IMR-90 (cell line): ENCODE measurements around the gene SDC3. TPM values are rescaled to one million over a fixed set of nuclear protein-coding genes. Genes with fewer than 3 reads are reported as not detected.

Experiments
- ATAC-seq: fragments of 200-7000 bp; cut with Tn5 transposase; 2 replicates; pipeline ENCODE4 v1.9.1; 2020; ENCODE audit warnings: low read depth, mild to moderate bottlenecking, moderate library complexity
- BruUV-seq: library from RNA; stranded (reverse); fragments of 400-500 nt; replicated peaks from 2 replicates; lab custom pipeline; 2021; lab: Mats Ljungman, UMichigan
- CTCF ChIA-PET: fragments of 300-600 bp; formaldehyde crosslinking; extraction: SDS; loops from one replicate; lab custom pipeline; 2021; ENCODE audit warnings: antibody characterized with exemption; lab: Yijun Ruan, JAX
- POLR2A ChIA-PET: fragments of 300-600 bp; sonication (Branson Sonifier 250); formaldehyde crosslinking; loops from one replicate; lab custom pipeline; 2022; ENCODE audit warnings: antibody characterized with exemption; ENCODE audit not compliant: unreplicated experiment; lab: Charles Lee
- DNase-seq: peaks from one replicate; pipeline ENCODE4 v3.0.0; 2013
- H2AFZ ChIP-seq: replicated peaks from 2 replicates; pipeline ENCODE3; 2013; ENCODE audit warnings: low read length, mild to moderate bottlenecking; ENCODE audit not compliant: poor library complexity
- H2AK5ac ChIP-seq: 2 replicates; pipeline ENCODE4 v1.6.1; 2013; ENCODE audit warnings: low read depth, low read length, inconsistent platforms
- H2AK9ac ChIP-seq: replicated peaks from 2 replicates; pipeline ENCODE3; 2013; ENCODE audit warnings: mild to moderate bottlenecking, low read depth, low read length, moderate library complexity; ENCODE audit not compliant: poor library complexity
- H2BK120ac ChIP-seq: 2 replicates; pipeline ENCODE4 v1.6.1; 2013; ENCODE audit warnings: low read depth, low read length, inconsistent platforms
- H2BK15ac ChIP-seq: 3 replicates; pipeline ENCODE4 v1.6.1; 2013; ENCODE audit warnings: low read depth, low read length, inconsistent platforms
- H2BK20ac ChIP-seq: 2 replicates; pipeline ENCODE4 v1.6.1; 2013; ENCODE audit warnings: low read depth, mild to moderate bottlenecking, inconsistent platforms, low read length, moderate library complexity
- H2BK5ac ChIP-seq: 2 replicates; pipeline ENCODE4 v1.6.1; 2013; ENCODE audit warnings: mild to moderate bottlenecking, low read depth, low read length, inconsistent platforms; ENCODE audit not compliant: poor library complexity, severe bottlenecking
- H3K14ac ChIP-seq: replicated peaks from 2 replicates; pipeline ENCODE4 v1.6.1; 2013; ENCODE audit warnings: low read depth, low read length, inconsistent platforms
- H3K18ac ChIP-seq: 2 replicates; pipeline ENCODE4 v1.6.1; 2013; ENCODE audit warnings: low read depth, low read length, control low read depth
- H3K23ac ChIP-seq: 2 replicates; pipeline ENCODE4 v1.6.1; 2013; ENCODE audit warnings: low read depth, low read length, inconsistent platforms
- H3K27ac ChIP-seq: 2 replicates; pipeline ENCODE4 v1.5.1; 2013; ENCODE audit warnings: mild to moderate bottlenecking, control low read depth, low read length; ENCODE audit not compliant: insufficient read depth
- H3K27me3 ChIP-seq: 2 replicates; pipeline ENCODE4 v1.6.1; 2013; ENCODE audit warnings: low read length; ENCODE audit not compliant: control insufficient read depth, insufficient read depth
- H3K36me3 ChIP-seq: 2 replicates; pipeline ENCODE4 v1.6.1; 2013; ENCODE audit warnings: low read length, mixed read lengths; ENCODE audit not compliant: control insufficient read depth, insufficient read depth
- H3K4ac ChIP-seq: 2 replicates; pipeline ENCODE4 v1.6.1; 2013; ENCODE audit warnings: low read depth, low read length, inconsistent platforms
- H3K4me1 ChIP-seq: 2 replicates; pipeline ENCODE4 v1.6.1; 2013; ENCODE audit warnings: low read length, mixed read lengths; ENCODE audit not compliant: control insufficient read depth, insufficient read depth
- H3K4me2 ChIP-seq: 2 replicates; pipeline ENCODE4 v1.6.1; 2013; ENCODE audit warnings: low read depth, mild to moderate bottlenecking, control low read depth, low read length, moderate library complexity
- H3K4me3 ChIP-seq: 2 replicates; pipeline ENCODE4 v1.5.1; 2013; ENCODE audit warnings: low read depth, mild to moderate bottlenecking, control low read depth, low read length, moderate library complexity; ENCODE audit not compliant: insufficient read depth
- H3K56ac ChIP-seq: 2 replicates; pipeline ENCODE4 v1.6.1; 2013; ENCODE audit warnings: low read length, inconsistent platforms; ENCODE audit not compliant: insufficient read depth; ENCODE audit errors: extremely low read depth
- H3K79me1 ChIP-seq, 2 experiments: 2 replicates each; pipeline ENCODE4 v1.6.1; 2013; ENCODE audit warnings: low read length in 2 of 2, inconsistent platforms in 1 of 2, low read depth in 1 of 2
- H3K9ac ChIP-seq: 2 replicates; pipeline ENCODE4 v1.6.1; 2013; ENCODE audit warnings: low read depth, low read length, control low read depth
- H3K9me1 ChIP-seq: 2 replicates; pipeline ENCODE4 v1.6.1; 2013; ENCODE audit warnings: low read length, inconsistent platforms; ENCODE audit not compliant: insufficient read depth
- H3K9me3 ChIP-seq: 2 replicates; pipeline ENCODE4 v1.6.1; 2013; ENCODE audit warnings: low read length; ENCODE audit not compliant: control insufficient read depth, insufficient read depth
- H4K20me1 ChIP-seq: 2 replicates; pipeline ENCODE4 v1.6.1; 2013; ENCODE audit warnings: low read length, inconsistent platforms; ENCODE audit not compliant: insufficient read depth
- H4K5ac ChIP-seq: 2 replicates; pipeline ENCODE4 v1.6.1; 2013; ENCODE audit warnings: mild to moderate bottlenecking, low read depth, low read length, control low read depth
- H4K8ac ChIP-seq, 2 experiments: 2 replicates each; pipeline ENCODE4 v1.6.1; 2013; ENCODE audit warnings: low read depth in 2 of 2, low read length in 2 of 2, control low read depth in 1 of 2, inconsistent platforms in 1 of 2
- H4K91ac ChIP-seq: 2 replicates; pipeline ENCODE4 v1.6.1; 2013; ENCODE audit warnings: low read depth, low read length, inconsistent platforms; ENCODE audit not compliant: insufficient read depth
- BHLHE40 ChIP-seq: fragments of 150-350 bp; IDR thresholded peaks from 2 replicates; pipeline ENCODE4 v1.6.1; 2016; ENCODE audit warnings: mild to moderate bottlenecking, low read depth, low read length
- CEBPB ChIP-seq: IDR thresholded peaks from 2 replicates; pipeline ENCODE4 v1.6.1; 2012; ENCODE audit warnings: low read depth, low read length, improper control_type of control experiment
- CHD1 ChIP-seq: IDR thresholded peaks from 2 replicates; pipeline ENCODE4 v1.6.1; 2012; ENCODE audit warnings: low read depth, low read length, improper control_type of control experiment
- CTCF ChIP-seq: conservative IDR thresholded peaks from 2 replicates; pipeline ENCODE4 v1.5.1; 2012; ENCODE audit warnings: mild to moderate bottlenecking, low read depth, low read length, improper control_type of control experiment
- ELK1 ChIP-seq: fragments of 150-350 bp; IDR thresholded peaks from 2 replicates; pipeline ENCODE4 v1.6.1; 2016; ENCODE audit warnings: low read depth, mild to moderate bottlenecking, low read length, moderate library complexity, borderline replicate concordance
- FOS ChIP-seq: fragments of 150-350 bp; IDR thresholded peaks from 2 replicates; pipeline ENCODE4 v1.6.1; 2016; ENCODE audit warnings: low read depth, low read length
- MAFK ChIP-seq: IDR thresholded peaks from 2 replicates; pipeline ENCODE4 v1.6.1; 2012; ENCODE audit warnings: low read depth, low read length, improper control_type of control experiment
- MAZ ChIP-seq: IDR thresholded peaks from 2 replicates; pipeline ENCODE4 v1.6.1; 2012; ENCODE audit warnings: low read depth, mild to moderate bottlenecking, low read length, improper control_type of control experiment, moderate library complexity, borderline replicate concordance
- MXI1 ChIP-seq: IDR thresholded peaks from 2 replicates; pipeline ENCODE4 v1.6.1; 2012; ENCODE audit warnings: low read depth, mild to moderate bottlenecking, low read length, moderate library complexity, borderline replicate concordance
- NFE2L2 ChIP-seq: fragments of 150-350 bp; IDR thresholded peaks from 2 replicates; pipeline ENCODE4 v1.6.1; 2016; ENCODE audit warnings: low read depth, mild to moderate bottlenecking, low read length
- POLR2A ChIP-seq: IDR thresholded peaks from 2 replicates; pipeline ENCODE4 v1.6.1; 2012; ENCODE audit warnings: mild to moderate bottlenecking, low read depth, low read length
- RAD21 ChIP-seq: IDR thresholded peaks from 2 replicates; pipeline ENCODE4 v1.6.1; 2012; ENCODE audit warnings: low read length, improper control_type of control experiment
- RCOR1 ChIP-seq: IDR thresholded peaks from 2 replicates; pipeline ENCODE4 v1.6.1; 2012; ENCODE audit warnings: mild to moderate bottlenecking, low read length, improper control_type of control experiment; ENCODE audit not compliant: insufficient replicate concordance
- SMC3 ChIP-seq: fragments of 150-350 bp; IDR thresholded peaks from 2 replicates; pipeline ENCODE4 v1.6.1; 2016; ENCODE audit warnings: low read depth, mild to moderate bottlenecking, antibody characterized with exemption, low read length, moderate library complexity
- USF2 ChIP-seq: fragments of 150-350 bp; IDR thresholded peaks from 2 replicates; pipeline ENCODE4 v1.6.1; 2017; ENCODE audit warnings: mild to moderate bottlenecking, antibody characterized with exemption, low read length, low read depth
- WGBS, 2 experiments: methylation state at CpG; one replicate each; pipeline versions ENCODE4 v1.1.5 to v1.1.7; 2013; ENCODE audit warnings: missing lambda C conversion rate in 2 of 2; ENCODE audit not compliant: insufficient read length in 1 of 2; ENCODE audit errors: extremely low coverage in 2 of 2; 5-methylcytosine and 5-hydroxymethylcytosine counted together
- dilution Hi-C: fragments of 300-500 bp; cut with HindIII; formaldehyde crosslinking; loops from one replicate; pipeline ENCODE4 v1.14.3; 2018; ENCODE audit warnings: low sequenced_read_pairs; ENCODE audit not compliant: unreplicated experiment
- in situ Hi-C: fragments of 300-500 bp; cut with MboI; formaldehyde crosslinking; loops from 3 replicates; pipeline ENCODE4 v1.14.3; 2019; ENCODE audit warnings: low sequenced_read_pairs, inconsistent platforms, mixed read lengths
- intact Hi-C: fragments of 100-400 bp; cut with micrococcal nuclease; formaldehyde crosslinking; loops from 2 replicates; pipeline ENCODE4 v1.10.0; 2022
- polyA plus RNA-seq, 3 experiments: library from polyadenylated mRNA; depleted of rRNA; stranded (reverse); fragments of >200 nt; gene quantifications; 2 replicates each; pipeline ENCODE4 v1.2.3, GENCODE V29; 2012; ENCODE audit warnings: low replicate concordance in 1 of 3
- total RNA-seq: library from RNA; depleted of rRNA; stranded (reverse); fragments of >200 nt; gene quantifications from 2 replicates; pipeline ENCODE4 v1.2.3, GENCODE V29; 2012

The SDC3 gene
- total and polyA plus RNA-seq, 2 of the 4 experiments (the other 2 are of a cell fraction), result 13.1 to 71.5 TPM

- no peaks in the 10 kb centered on the region for H3K36me3 ChIP-seq
- no CpG with 5 or more reads among the region's 8 CpGs for WGBS, 2 experiments
- H2BK120ac ChIP-seq, result no peak overlapping the region
- H2BK20ac ChIP-seq, result no peak overlapping the region
- in situ Hi-C loops, result no loop called here
- no peak overlapping the region for H2AFZ ChIP-seq
- H4K91ac ChIP-seq, result no peak overlapping the region
- no peak overlapping the region for H4K5ac ChIP-seq
- H3K9ac ChIP-seq, result no peak overlapping the region
- ChIA-PET POLR2A (no interaction called here), CTCF (interaction anchor here (0.7 kb wide), 1 partner anchor 143 kb away, joined by 3 read pairs; no protein-coding TSS in a partner anchor)
- H3K14ac ChIP-seq, result no peak overlapping the region
- 0 out of 2 replicates have a peak, but pooled peaks cover 5% of the 10 kb centered on the region for H3K9me1 ChIP-seq
- H3K79me1 ChIP-seq, result no peaks in the 10 kb centered on the region
- no peak overlapping the region for H4K8ac ChIP-seq
- no peak overlapping the region for H3K4me3 ChIP-seq
- dilution Hi-C loops, result no loop called here
- H2BK5ac ChIP-seq, result no peak overlapping the region
- H4K20me1 ChIP-seq, result no peaks in the 10 kb centered on the region
- no TSS peak for BruUV-seq
- no peak overlapping the region for H3K23ac ChIP-seq
- DNase-seq, result no peak
- H2BK15ac ChIP-seq, result no peak overlapping the region
- H3K27ac ChIP-seq, result no peak overlapping the region
- H3K4ac ChIP-seq, result no peak overlapping the region
- no peak overlapping the region for H3K18ac ChIP-seq
- H3K56ac ChIP-seq, result no peak overlapping the region
- 0 out of 2 replicates have a peak overlapping the region, but pooled peaks have one; percentile 2 for H2AK5ac ChIP-seq
- no peak overlapping the region for H3K4me2 ChIP-seq
- H3K4me1 ChIP-seq, result peaks cover 2% of the 10 kb centered on the region
- TF ChIP-seq MAFK (no peak), USF2 (no peak), MXI1 (no peak), RCOR1 (no peak), MAZ (no peak), FOS (no peak), NFE2L2 (no peak), BHLHE40 (no peak), CEBPB (no peak), SMC3 (no peak), CHD1 (no peak), ELK1 (no peak), POLR2A (no peak), CTCF (no peak), RAD21 (no peak)
- no peaks in the 10 kb centered on the region for H3K9me3 ChIP-seq
- intact Hi-C loops, result no loop called here
- no peak for ATAC-seq
- no peak overlapping the region for H2AK9ac ChIP-seq
- no peaks in the 10 kb centered on the region for H3K27me3 ChIP-seq
Measured at GRCh38 chr1:30863858-30864604, 44.5 kb downstream of the SDC3 start.
